Progenitor cell of endocrine pancreas (in vitro differentiated cells): ENCODE data around the gene STK32B. TPM values are rescaled to one million over a fixed set of nuclear protein-coding genes. Genes with fewer than 3 reads are reported as not detected.

Source experiments
- DNase-seq: peaks from one replicate; pipeline ENCODE4 v3.0.0; 2021; ENCODE audit warnings: low spot score; ENCODE audit not compliant: unreplicated experiment
- H3K27ac Mint-ChIP-seq: 2 replicates; pipeline ENCODE4 v1.8.0; 2021; ENCODE audit warnings: mild to moderate bottlenecking, moderate library complexity, mixed read lengths
- H3K27me3 Mint-ChIP-seq: 2 replicates; pipeline ENCODE4 v1.8.0; 2021; ENCODE audit warnings: mixed read lengths
- H3K36me3 Mint-ChIP-seq: 2 replicates; pipeline ENCODE4 v1.8.0; 2022; ENCODE audit warnings: mixed read lengths; ENCODE audit not compliant: insufficient read depth
- H3K4me1 Mint-ChIP-seq: 2 replicates; pipeline ENCODE4 v1.8.0; 2021; ENCODE audit warnings: low read depth, mixed read lengths
- H3K4me3 Mint-ChIP-seq: 2 replicates; pipeline ENCODE4 v1.8.0; 2021; ENCODE audit warnings: low read depth, mild to moderate bottlenecking, moderate library complexity, mixed read lengths
- H3K9me3 Mint-ChIP-seq: 2 replicates; pipeline ENCODE4 v1.8.0; 2021; ENCODE audit warnings: low read depth, mixed read lengths
- total RNA-seq: library from RNA; stranded (reverse); gene quantifications from 2 replicates; pipeline ENCODE4 v1.2.1, GENCODE V29; 2021
- TF ChIP-seq, protein P1 (sequence below): fragments of 200-600 bp; sonication (generic); IDR thresholded peaks from one replicate; pipeline ENCODE4 v1.5.0; 2021; ENCODE audit warnings: antibody characterized with exemption, mild to moderate bottlenecking; ENCODE audit not compliant: unreplicated experiment

Gene STK32B
- total RNA-seq, 1 donor from 2014 or later, result 0.36 TPM

DNA sequence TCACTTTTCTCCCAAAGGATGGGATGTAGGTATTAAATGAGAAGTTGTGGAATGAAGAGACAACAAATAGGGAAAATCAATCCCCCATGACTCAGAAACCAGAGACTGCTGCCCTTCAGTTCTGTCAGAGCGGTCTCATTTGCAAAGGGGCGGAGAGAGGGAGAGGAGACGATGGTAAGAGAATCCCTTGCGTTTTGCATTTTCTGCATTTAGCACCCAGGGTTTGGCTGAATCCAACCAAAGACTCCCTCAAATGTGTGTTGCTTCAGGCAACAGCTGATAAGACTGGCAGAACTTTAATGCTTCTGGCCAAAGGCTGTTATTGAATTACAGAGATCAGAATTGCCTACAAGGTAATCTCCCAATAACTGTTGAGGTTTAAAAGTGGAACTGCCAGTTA lies 426.9 kb downstream of the STK32B start:
- Mint-ChIP-seq H3K9me3 (peaks cover 7% of the 10 kb centered on the region), H3K27me3 (no peaks in the 10 kb centered on the region), H3K4me3 (no peak overlapping the region), H3K36me3 (no peaks in the 10 kb centered on the region), H3K27ac (no peak overlapping the region), H3K4me1 (no peaks in the 10 kb centered on the region)
- TF ChIP-seq, protein P1, sequence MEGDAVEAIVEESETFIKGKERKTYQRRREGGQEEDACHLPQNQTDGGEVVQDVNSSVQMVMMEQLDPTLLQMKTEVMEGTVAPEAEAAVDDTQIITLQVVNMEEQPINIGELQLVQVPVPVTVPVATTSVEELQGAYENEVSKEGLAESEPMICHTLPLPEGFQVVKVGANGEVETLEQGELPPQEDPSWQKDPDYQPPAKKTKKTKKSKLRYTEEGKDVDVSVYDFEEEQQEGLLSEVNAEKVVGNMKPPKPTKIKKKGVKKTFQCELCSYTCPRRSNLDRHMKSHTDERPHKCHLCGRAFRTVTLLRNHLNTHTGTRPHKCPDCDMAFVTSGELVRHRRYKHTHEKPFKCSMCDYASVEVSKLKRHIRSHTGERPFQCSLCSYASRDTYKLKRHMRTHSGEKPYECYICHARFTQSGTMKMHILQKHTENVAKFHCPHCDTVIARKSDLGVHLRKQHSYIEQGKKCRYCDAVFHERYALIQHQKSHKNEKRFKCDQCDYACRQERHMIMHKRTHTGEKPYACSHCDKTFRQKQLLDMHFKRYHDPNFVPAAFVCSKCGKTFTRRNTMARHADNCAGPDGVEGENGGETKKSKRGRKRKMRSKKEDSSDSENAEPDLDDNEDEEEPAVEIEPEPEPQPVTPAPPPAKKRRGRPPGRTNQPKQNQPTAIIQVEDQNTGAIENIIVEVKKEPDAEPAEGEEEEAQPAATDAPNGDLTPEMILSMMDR, result no peak
- no peak for DNase-seq

DNA sequence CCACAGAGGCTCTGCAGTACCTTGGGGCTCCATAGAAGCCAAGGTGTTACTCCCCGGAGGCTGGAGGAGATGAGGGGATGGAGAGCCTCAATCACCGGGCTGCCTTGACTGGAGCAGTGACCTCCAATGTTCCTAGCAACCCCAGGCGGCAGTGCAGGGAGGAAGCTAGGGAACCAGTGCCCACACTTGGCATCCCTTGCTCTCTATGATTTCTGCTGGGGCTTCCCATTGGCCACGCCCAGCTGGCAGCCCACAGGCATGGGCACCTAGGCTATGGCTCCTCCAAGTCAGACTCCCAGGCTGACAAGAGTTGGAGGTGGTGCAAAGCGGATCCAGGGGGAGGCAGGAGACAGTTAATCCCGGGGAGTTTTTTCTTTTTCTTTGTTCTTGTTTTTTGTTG lies 427.4 kb downstream of the STK32B start:
- TF ChIP-seq, protein P1, result no peak
- DNase-seq, result no peak
- Mint-ChIP-seq H3K36me3 (no peaks in the 10 kb centered on the region), H3K9me3 (peaks cover 13% of the 10 kb centered on the region), H3K4me1 (no peaks in the 10 kb centered on the region), H3K27ac (no peak overlapping the region), H3K27me3 (no peaks in the 10 kb centered on the region), H3K4me3 (no peak overlapping the region)

DNA sequence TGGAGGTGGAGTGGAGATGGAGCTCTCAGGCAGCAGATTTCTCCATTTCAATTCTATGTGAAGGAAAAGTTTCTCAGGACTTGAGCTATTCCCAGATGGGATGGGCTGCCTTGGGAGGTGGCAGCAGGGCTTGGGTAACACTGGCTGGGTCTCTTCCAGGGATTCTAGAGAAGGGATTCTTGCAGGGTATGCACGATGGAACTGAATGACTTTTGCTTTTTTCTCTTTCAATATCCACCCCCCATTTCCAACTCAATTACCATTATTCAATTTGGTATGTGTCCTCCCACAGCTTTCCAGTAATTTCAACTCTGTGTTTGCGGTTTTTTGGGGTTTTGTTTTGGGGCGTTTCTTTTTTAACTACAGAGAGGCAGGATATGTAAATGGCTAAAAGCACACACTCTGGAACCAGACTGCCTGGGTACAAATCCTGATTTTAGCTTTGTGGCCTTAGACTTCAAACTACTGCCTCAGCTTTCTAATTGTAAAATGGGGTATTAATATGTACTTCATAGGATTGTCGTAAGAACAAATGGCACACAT lies 428.3 kb downstream of the STK32B start:
- Mint-ChIP-seq H3K4me3 (no peak overlapping the region), H3K27ac (no peak overlapping the region), H3K9me3 (peaks cover 15% of the 10 kb centered on the region), H3K27me3 (no peaks in the 10 kb centered on the region), H3K36me3 (no peaks in the 10 kb centered on the region), H3K4me1 (no peaks in the 10 kb centered on the region)
- no peak for DNase-seq
- TF ChIP-seq, protein P1, result no peak

DNA sequence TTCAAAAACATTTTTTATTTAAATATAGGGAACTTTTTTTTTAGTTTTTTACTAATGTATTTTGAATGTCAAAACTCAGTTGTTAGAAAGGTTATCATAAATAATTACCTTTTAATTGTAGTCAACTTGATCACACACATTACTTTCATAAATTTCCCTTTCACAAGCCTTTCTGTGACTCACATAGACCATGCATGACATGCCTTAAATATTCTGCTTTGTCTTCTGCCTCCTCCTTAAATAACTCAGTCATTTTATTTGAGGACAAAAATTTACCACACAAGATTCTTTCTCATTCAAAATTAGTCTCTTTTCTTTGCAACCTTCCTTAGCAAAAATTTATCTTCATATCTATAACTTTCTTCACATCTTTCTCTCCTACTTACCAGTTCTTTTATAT lies 437.1 kb downstream of the STK32B start:
- no peaks in the 10 kb centered on the region for H3K4me1 Mint-ChIP-seq
- peaks cover 15% of the 10 kb centered on the region for H3K36me3 Mint-ChIP-seq
- peaks cover 31% of the 10 kb centered on the region for H3K9me3 Mint-ChIP-seq
- H3K27me3 Mint-ChIP-seq, result no peaks in the 10 kb centered on the region
- DNase-seq, result no peak
- no peak overlapping the region for H3K4me3 Mint-ChIP-seq
- no peak overlapping the region for H3K27ac Mint-ChIP-seq
- TF ChIP-seq, protein P1, result no peak

DNA sequence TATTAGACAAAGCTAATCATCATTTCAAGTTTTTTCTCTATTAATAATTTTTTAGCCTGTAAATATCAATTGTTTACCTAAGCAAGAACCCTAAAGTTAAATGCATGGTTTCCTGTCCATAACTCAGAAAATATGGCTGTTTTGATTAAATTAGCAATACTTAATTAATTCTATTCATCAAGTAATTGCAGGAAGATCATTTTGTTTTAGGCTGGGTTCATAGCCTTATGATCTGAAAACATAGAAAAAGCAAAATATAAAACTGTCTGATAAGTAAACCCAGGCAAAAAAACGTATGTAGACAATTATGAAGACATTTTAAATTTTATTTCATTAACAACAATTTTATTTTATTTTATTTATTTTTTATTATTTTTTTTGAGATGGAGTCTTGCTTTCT lies 438.0 kb downstream of the STK32B start:
- no peak for DNase-seq
- Mint-ChIP-seq H3K4me1 (no peaks in the 10 kb centered on the region), H3K27me3 (no peaks in the 10 kb centered on the region), H3K9me3 (peaks cover 32% of the 10 kb centered on the region), H3K4me3 (no peak overlapping the region), H3K27ac (no peak overlapping the region), H3K36me3 (peaks cover 20% of the 10 kb centered on the region)
- TF ChIP-seq, protein P1, result no peak
